Subcutaneous adipose tissue (tissue), 4 donors: ENCODE results near the gene CES4A. TPM values are rescaled to one million over a fixed set of nuclear protein-coding genes. Genes with fewer than 3 reads are reported as not detected.

Experiments used
- CTCF ChIP-seq: fragments of 450-650 bp; IDR thresholded peaks from one replicate; pipeline ENCODE4 v1.5.1; 2016; ENCODE audit warnings: low read depth, mild to moderate bottlenecking, control low read depth, antibody characterized with exemption, moderate library complexity
- total RNA-seq, 4 donors: library from RNA; depleted of rRNA; stranded (reverse); fragments of >200 nt; gene quantifications; one replicate each; pipeline ENCODE4 v1.1.0, GENCODE V29; 2016

The CES4A gene
- total RNA-seq, 4 donors from 2014 or later = 5.4 to 25.2 (median 6.6) TPM

- TF ChIP-seq CTCF = no peak
These were observed 1.8 kb upstream of the CES4A start for GRCh38 chr16:66986559-66986958.

DNA sequence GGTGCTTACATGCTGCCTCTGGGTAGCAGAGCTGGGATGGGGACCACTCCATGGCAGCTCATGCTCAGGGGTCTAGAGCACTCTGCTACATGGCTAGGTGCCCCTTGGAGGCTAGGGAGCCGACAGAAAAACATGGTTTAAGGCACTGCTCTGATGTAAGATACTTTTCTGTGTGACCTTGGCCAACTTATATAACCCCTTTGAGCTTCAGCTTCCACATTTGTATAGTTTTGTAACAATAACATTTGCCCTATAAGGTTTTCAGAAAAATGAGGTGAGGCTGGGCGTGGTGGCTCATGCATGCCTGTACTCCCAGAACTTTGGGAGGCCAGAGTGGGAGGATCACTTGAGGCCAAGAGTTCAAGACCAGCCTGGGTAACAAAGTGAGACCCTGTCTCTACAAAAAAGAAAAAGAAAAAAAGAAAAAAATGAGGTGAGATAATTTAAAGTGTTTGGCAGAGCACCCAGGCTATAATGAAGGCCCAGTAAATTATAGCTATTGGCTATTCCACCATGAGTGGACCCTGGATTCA lies 3.2 kb downstream of the CES4A start:
- no peak for TF ChIP-seq CTCF

GRCh38 chr16:66996324-66996982 lies 8.1 kb downstream of the CES4A start:
- TF ChIP-seq CTCF = no peak

GRCh38 chr16:66996983-66997358 lies 8.6 kb downstream of the CES4A start:
- no peak for TF ChIP-seq CTCF

DNA sequence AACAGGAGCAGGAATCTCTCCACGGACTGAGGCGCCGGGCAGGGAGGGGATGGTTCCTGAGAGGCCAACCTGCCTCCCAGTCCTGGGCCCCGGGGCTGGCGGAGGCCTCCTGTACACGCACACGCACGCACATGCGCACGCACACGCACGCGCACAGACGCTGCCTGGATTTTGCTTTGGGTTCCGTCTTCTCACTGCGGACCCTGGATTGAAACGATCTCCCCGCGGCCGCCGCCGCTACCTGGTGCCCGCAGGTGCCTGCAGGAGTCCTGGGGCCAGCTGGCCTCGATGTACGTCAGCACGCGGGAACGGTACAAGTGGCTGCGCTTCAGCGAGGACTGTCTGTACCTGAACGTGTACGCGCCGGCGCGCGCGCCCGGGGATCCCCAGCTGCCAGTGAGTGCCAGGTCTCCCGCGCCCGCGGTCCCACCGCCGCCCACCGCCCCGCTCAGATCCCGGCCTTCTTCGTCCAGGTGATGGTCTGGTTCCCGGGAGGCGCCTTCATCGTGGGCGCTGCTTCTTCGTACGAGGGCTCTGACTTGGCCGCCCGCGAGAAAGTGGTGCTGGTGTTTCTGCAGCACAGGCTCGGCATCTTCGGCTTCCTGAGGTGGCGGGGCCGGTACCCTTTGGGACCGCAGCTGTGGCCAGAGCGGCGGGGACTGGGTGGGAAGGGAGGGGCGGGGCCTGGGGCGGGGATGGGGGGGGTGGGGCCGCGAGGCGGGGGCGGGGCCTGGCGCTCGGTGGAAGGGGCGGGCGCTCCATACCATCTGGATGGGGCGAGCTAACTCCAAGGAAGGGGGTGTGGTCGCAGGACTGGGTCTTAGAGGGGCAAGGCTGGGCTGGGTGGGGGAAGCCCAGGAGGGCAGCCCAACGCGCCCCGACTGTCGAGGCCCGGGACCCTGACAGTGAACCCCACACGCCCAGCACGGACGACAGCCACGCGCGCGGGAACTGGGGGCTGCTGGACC lies 12.3 kb downstream of the CES4A start:
- no peak for TF ChIP-seq CTCF

- no peak for TF ChIP-seq CTCF
These were observed 13.3 kb downstream of the CES4A start for GRCh38 chr16:67001726-67002125.
